Measurements from ENCODE around the gene ANAPC15. TPM values are rescaled to one million over a fixed set of nuclear protein-coding genes. Genes with fewer than 3 reads are reported as not detected.

The ANAPC15 gene
- total RNA-seq, 1 experiment from 2014 or later: 98.6 TPM

- CTCF ChIA-PET: interaction anchor here (0.9 kb wide), 1 partner anchor 10 kb away, joined by 3 read pairs; no protein-coding TSS in a partner anchor
- H3K27ac Mint-ChIP-seq (ENCODE audit: unreplicated experiment): no peak overlapping the region
- H3K27me3 Mint-ChIP-seq (ENCODE audit: insufficient read depth, unreplicated experiment): peaks cover 3% of the 10 kb centered on the region
- DNase-seq: no peak
- no peaks in the 10 kb centered on the region for H3K36me3 Mint-ChIP-seq (ENCODE audit: insufficient read depth, unreplicated experiment)
- H3K4me1 Mint-ChIP-seq (ENCODE audit: low read depth, unreplicated experiment): no peaks in the 10 kb centered on the region
- BruUV-seq (replicated peaks): no TSS peak
- Histone ChIP-seq H3K27me3 (replicated peaks; ENCODE audit: control insufficient read depth, insufficient read depth, low read length) (no peaks in the 10 kb centered on the region), H3K4me3 (ENCODE audit: low read depth, low read length) (no peak overlapping the region), H3K4me1 (no peaks in the 10 kb centered on the region), H3K36me3 (ENCODE audit: control insufficient read depth, insufficient read depth, low read length) (no peaks in the 10 kb centered on the region), H3K9me3 (peaks cover 15% of the 10 kb centered on the region)
- no peak for TF ChIP-seq CTCF (IDR thresholded peaks at IDR 0.05; ENCODE audit: insufficient read depth in 1 of 2, low read depth in 1 of 2, low read length in 1 of 2, severe bottlenecking in 1 of 2, unreplicated experiment in 1 of 2)
- no peak overlapping the region for H3K4me3 Mint-ChIP-seq (ENCODE audit: unreplicated experiment)
- peaks cover 17% of the 10 kb centered on the region for H3K9me3 Mint-ChIP-seq (ENCODE audit: unreplicated experiment)
- intact Hi-C loops (cut with micrococcal nuclease; ENCODE audit: unreplicated experiment): no loop called here
- POLR2A ChIA-PET: no interaction called here
These were observed 20.2 kb upstream of the ANAPC15 start for GRCh38 chr11:72132646-72133045.

GRCh38 chr11:72129381-72129780 is 16.9 kb upstream of the ANAPC15 start:
- Mint-ChIP-seq H3K4me3 (ENCODE audit: unreplicated experiment) (no peak overlapping the region), H3K9me3 (ENCODE audit: unreplicated experiment) (peaks cover 21% of the 10 kb centered on the region), H3K27ac (ENCODE audit: unreplicated experiment) (no peak overlapping the region), H3K27me3 (ENCODE audit: insufficient read depth, unreplicated experiment) (peaks cover 3% of the 10 kb centered on the region), H3K4me1 (ENCODE audit: low read depth, unreplicated experiment) (no peaks in the 10 kb centered on the region), H3K36me3 (ENCODE audit: insufficient read depth, unreplicated experiment) (no peaks in the 10 kb centered on the region)
- ChIA-PET CTCF (interaction anchor here (1.1 kb wide), 1 partner anchor 9 kb away, joined by 3 read pairs; no protein-coding TSS in a partner anchor), POLR2A (no interaction called here)
- peaks cover 21% of the 10 kb centered on the region for H3K9me3 ChIP-seq
- H3K4me3 ChIP-seq (ENCODE audit: low read depth, low read length): no peak overlapping the region
- no peaks in the 10 kb centered on the region for H3K4me1 ChIP-seq
- no peaks in the 10 kb centered on the region for H3K36me3 ChIP-seq (ENCODE audit: control insufficient read depth, insufficient read depth, low read length)
- DNase-seq: no peak
- BruUV-seq (replicated peaks): no TSS peak
- intact Hi-C loops (cut with micrococcal nuclease; ENCODE audit: unreplicated experiment): no loop called here
- no peaks in the 10 kb centered on the region for H3K27me3 ChIP-seq (replicated peaks; ENCODE audit: control insufficient read depth, insufficient read depth, low read length)
- no peak for TF ChIP-seq CTCF (IDR thresholded peaks at IDR 0.05; ENCODE audit: insufficient read depth in 1 of 2, low read depth in 1 of 2, low read length in 1 of 2, severe bottlenecking in 1 of 2, unreplicated experiment in 1 of 2)

- Histone ChIP-seq H3K36me3 (ENCODE audit: control insufficient read depth, insufficient read depth, low read length) (no peaks in the 10 kb centered on the region), H3K4me3 (ENCODE audit: low read depth, low read length) (no peak overlapping the region), H3K4me1 (peaks cover 11% of the 10 kb centered on the region), H3K9me3 (peaks cover 26% of the 10 kb centered on the region), H3K27me3 (replicated peaks; ENCODE audit: control insufficient read depth, insufficient read depth, low read length) (no peaks in the 10 kb centered on the region)
- ChIA-PET CTCF (interaction anchor here (0.7 kb wide), 2 partner anchors 118 to 127 kb away, joined by 3 read pairs; no protein-coding TSS in a partner anchor), POLR2A (no interaction called here)
- Mint-ChIP-seq H3K36me3 (ENCODE audit: insufficient read depth, unreplicated experiment) (no peaks in the 10 kb centered on the region), H3K9me3 (ENCODE audit: unreplicated experiment) (peaks cover 28% of the 10 kb centered on the region), H3K27me3 (ENCODE audit: insufficient read depth, unreplicated experiment) (no peaks in the 10 kb centered on the region), H3K4me1 (ENCODE audit: low read depth, unreplicated experiment) (peaks cover 10% of the 10 kb centered on the region), H3K27ac (ENCODE audit: unreplicated experiment) (no peak overlapping the region), H3K4me3 (ENCODE audit: unreplicated experiment) (no peak overlapping the region)
- TF ChIP-seq CTCF (IDR thresholded peaks at IDR 0.05; ENCODE audit: insufficient read depth in 1 of 2, low read depth in 1 of 2, low read length in 1 of 2, severe bottlenecking in 1 of 2, unreplicated experiment in 1 of 2): no peak
- intact Hi-C loops (cut with micrococcal nuclease; ENCODE audit: unreplicated experiment): no loop called here
- no peak for DNase-seq
- no TSS peak for BruUV-seq (replicated peaks)
These were observed 15.4 kb upstream of the ANAPC15 start for GRCh38 chr11:72127923-72128322.

All from Caco-2 (cell line).